ENCODE measurements around the gene SCN9A. TPM values are rescaled to one million over a fixed set of nuclear protein-coding genes. Genes with fewer than 3 reads are reported as not detected.

SCN9A gene
- total and polyA plus RNA-seq, 9 of the 15 experiments (the other 6 are each of a cell fraction or from before 2014, with no cell fraction given) = 1.4 to 22.8 (median 7.1) TPM

- no peak overlapping the region for H2AFZ ChIP-seq (ENCODE audit: low read depth, low read length)
- no TSS peak for BruUV-seq (replicated peaks)
- FAIRE-seq (no peak), DNase-seq (ENCODE audit: extremely low read depth in 1 of 4, low spot score in 3 of 4) (no peak), ATAC-seq (no peak)
- no peak overlapping the region for H3K27ac ChIP-seq (ENCODE audit: extremely low read depth, low read depth, low read length)
- H3K36me3 ChIP-seq (ENCODE audit: control insufficient read depth, insufficient read depth, low read length) = no peaks in the 10 kb centered on the region; the same call in 2 of the 3 replicates
- H3K9me1 ChIP-seq (ENCODE audit: control insufficient read depth, insufficient read depth, low read length) = no peaks in the 10 kb centered on the region
- H3K27me3 ChIP-seq (ENCODE audit: control insufficient read depth in 2 of 2, insufficient read depth in 2 of 2, low read length in 2 of 2) = no peaks in the 10 kb centered on the region
- no peak overlapping the region for H3K4me2 ChIP-seq (ENCODE audit: insufficient read depth, low read length)
- no peaks in the 10 kb centered on the region for H3K9me3 ChIP-seq (replicated peaks; ENCODE audit: control insufficient read depth, insufficient read depth, low read depth, low read length)
- ChIA-PET CTCF (ENCODE audit: low intra/inter-chr PET ratio) (no interaction called here), POLR2A (interaction anchor here (0.8 kb wide), 1 partner anchor 15 kb away, joined by 3 read pairs; no protein-coding TSS in a partner anchor)
- no peaks in the 10 kb centered on the region for H3K79me2 ChIP-seq (ENCODE audit: control insufficient read depth, insufficient read depth, low read length)
- no peak overlapping the region for H3K9ac ChIP-seq (ENCODE audit: insufficient read depth in 1 of 2, low read depth in 2 of 2, low read length in 2 of 2)
- no peaks in the 10 kb centered on the region for H4K20me1 ChIP-seq (replicated peaks; ENCODE audit: control insufficient read depth, insufficient read depth, low read length)
- no peak for TF ChIP-seq CBFA2T3 (IDR thresholded peaks at IDR 0.05)
- TF ChIP-seq SAFB (IDR thresholded peaks at IDR 0.05; ENCODE audit: borderline replicate concordance, low read depth, low read length) = no peak
- TF ChIP-seq ZNF133 (CRISPR knock-in tag; IDR thresholded peaks at IDR 0.05) = no peak
- no peak for TF ChIP-seq HMBOX1 (IDR thresholded peaks at IDR 0.05)
- TF ChIP-seq ARID1B (IDR thresholded peaks at IDR 0.05) = no peak
- no peak for TF ChIP-seq HOXB6 (CRISPR knock-in tag; IDR thresholded peaks at IDR 0.05; ENCODE audit: borderline replicate concordance)
- no peak for TF ChIP-seq ETS1 (conservative IDR thresholded peaks at IDR 0.05; ENCODE audit: control insufficient read depth, low read depth, low read length)
- TF ChIP-seq KHSRP (IDR thresholded peaks at IDR 0.05) = no peak
- TF ChIP-seq TEAD4 (IDR thresholded peaks at IDR 0.05; ENCODE audit: low read length) = no peak
- TF ChIP-seq TEAD4 (CRISPR knock-in tag; IDR thresholded peaks at IDR 0.05; ENCODE audit: borderline replicate concordance) = no peak
- WGBS (ENCODE audit: insufficient coverage, low coverage, missing lambda C conversion rate) = 39% methylated on average over 3 of the region's 3 CpGs
- no peak overlapping the region for H3K4me3 ChIP-seq
- H3K4me1 ChIP-seq (replicated peaks in 1 of 2; ENCODE audit: control insufficient read depth in 2 of 2, insufficient read depth in 2 of 2, low read length in 2 of 2) = no peaks in the 10 kb centered on the region
- intact Hi-C loops (cut with micrococcal nuclease) = no loop called here
- in situ Hi-C loops (cut with MboI) = no loop called here
These were observed 68.4 kb downstream of the SCN9A start for GRCh38 chr2:166307326-166307725.
